GM13976 (cell line): ENCODE measurements around the gene RILP.

ENCODE experiments used
- DNase-seq: peaks from one replicate; pipeline ENCODE4 v3.0.0; 2012; ENCODE audit warnings: low spot score
- CTCF ChIP-seq: IDR thresholded peaks from 2 replicates; pipeline ENCODE4 v1.5.1; 2012; ENCODE audit warnings: borderline replicate concordance, mild to moderate bottlenecking; ENCODE audit not compliant: insufficient read depth; ENCODE audit errors: extremely low read depth, missing control alignments, control extremely low read depth
- in situ Hi-C: fragments of 300-500 bp; cut with MboI; formaldehyde crosslinking; loops from one replicate; pipeline ENCODE4 v1.12.0; 2022; ENCODE audit warnings: low sequenced_read_pairs, mixed read lengths, inconsistent platforms; ENCODE audit not compliant: unreplicated experiment

RILP gene

GRCh38 chr17:1638171-1638590 is 11.5 kb downstream of the RILP start:
- in situ Hi-C loops = no loop called here
- no peak for TF ChIP-seq CTCF

GRCh38 chr17:1636732-1637285 is 12.9 kb downstream of the RILP start:
- TF ChIP-seq CTCF = no peak
- no peak for DNase-seq
- in situ Hi-C loops = no loop called here

More at GRCh38 chr17:1638171-1638590, 11.5 kb downstream of the RILP start:
- DNase-seq = no peak

- DNase-seq = no peak
- in situ Hi-C loops = no loop called here
- TF ChIP-seq CTCF = no peak
Observed at GRCh38 chr17:1635675-1636465, 13.8 kb downstream of the RILP start.

- no peak for TF ChIP-seq CTCF
- in situ Hi-C loops = no loop called here
- DNase-seq = no peak
Observed at GRCh38 chr17:1634841-1635650, 14.6 kb downstream of the RILP start.

- DNase-seq = no peak
- in situ Hi-C loops = no loop called here
- no peak for TF ChIP-seq CTCF
Observed at GRCh38 chr17:1630662-1631061, 19.0 kb downstream of the RILP start.

GRCh38 chr17:1629504-1630310 is 20.0 kb downstream of the RILP start:
- DNase-seq = peak; percentile 82
- in situ Hi-C loops = loop anchor here (5.0 kb wide), 1 partner anchor 52 kb away; no protein-coding TSS in a partner anchor
- peak; percentile 90 for TF ChIP-seq CTCF
